H1 (cell line): Measurements from ENCODE around the gene ALS2CL. TPM values are rescaled to one million over a fixed set of nuclear protein-coding genes. Genes with fewer than 3 reads are reported as not detected.

ENCODE experiments used
- CTCF ChIA-PET: fragments of 300-600 bp; sonication (Branson Sonifier 250); formaldehyde crosslinking; loops from one replicate; lab custom pipeline; 2021; ENCODE audit not compliant: partially characterized antibody; lab: Charles Lee
- POLR2A ChIA-PET: fragments of 300-600 bp; sonication (Branson Sonifier 250); formaldehyde crosslinking; loops from one replicate; lab custom pipeline; 2021; ENCODE audit warnings: inconsistent platforms; ENCODE audit not compliant: partially characterized antibody; lab: Charles Lee
- DNase-seq, 2 experiments: peaks; one replicate each; pipeline versions ENCODE4 v3.0.0 to v3.0.0-alpha.2; 2010 to 2022; ENCODE audit warnings: low spot score in 2 of 2, low read depth in 1 of 2, mixed read lengths in 1 of 2
- FAIRE-seq: peaks from 2 replicates; lab custom pipeline; 2011; peaks lifted over from hg19 to GRCh38; lab: Jason Lieb, UNC
- H2AFZ ChIP-seq: 2 replicates; pipeline ENCODE4 v1.8.1; 2012; ENCODE audit warnings: low read length, inconsistent platforms
- H2AK5ac ChIP-seq: 2 replicates; pipeline ENCODE4 v1.6.1; 2013; ENCODE audit warnings: low read depth, low read length
- H2BK120ac ChIP-seq: replicated peaks from 2 replicates; pipeline ENCODE3; 2013; ENCODE audit warnings: low read depth, low read length, inconsistent platforms
- H2BK12ac ChIP-seq: 2 replicates; pipeline ENCODE4 v1.6.1; 2013; ENCODE audit warnings: low read depth, low read length
- H2BK15ac ChIP-seq: 2 replicates; pipeline ENCODE4 v1.6.1; 2013; ENCODE audit warnings: low read length
- H2BK20ac ChIP-seq: 2 replicates; pipeline ENCODE4 v1.6.1; 2013; ENCODE audit warnings: low read length
- H2BK5ac ChIP-seq: 2 replicates; pipeline ENCODE4 v1.6.1; 2013; ENCODE audit warnings: low read depth, low read length
- H3K14ac ChIP-seq: 2 replicates; pipeline ENCODE4 v1.6.1; 2013; ENCODE audit warnings: inconsistent platforms; ENCODE audit not compliant: insufficient read length
- H3K18ac ChIP-seq: 2 replicates; pipeline ENCODE4 v1.6.1; 2013; ENCODE audit warnings: low read length; ENCODE audit errors: extremely low read depth
- H3K23ac ChIP-seq: 2 replicates; pipeline ENCODE4 v1.6.1; 2013; ENCODE audit warnings: inconsistent platforms; ENCODE audit not compliant: insufficient read length
- H3K23me2 ChIP-seq: 2 replicates; pipeline ENCODE4 v1.6.1; 2013; ENCODE audit warnings: low read depth, low read length
- H3K27ac ChIP-seq: 2 replicates; pipeline ENCODE4 v1.6.1; 2011; ENCODE audit warnings: low read depth, low read length, inconsistent platforms
- H3K27me3 ChIP-seq, 4 experiments: replicated peaks in 1 of 4; 1 replicate in 1 of 4; 2 replicates in 3 of 4; pipeline versions ENCODE4 v1.6.1 to v1.8.1; 2011 to 2013; ENCODE audit warnings: low read length in 3 of 4, mild to moderate bottlenecking in 3 of 4, inconsistent platforms in 2 of 4, mixed read lengths in 2 of 4, moderate library complexity in 1 of 4; ENCODE audit not compliant: control insufficient read depth in 3 of 4, insufficient read depth in 3 of 4; ENCODE audit errors: extremely low read depth in 1 of 4
- H3K36me3 ChIP-seq, 4 experiments: 2 replicates each; pipeline versions ENCODE4 v1.6.1 to v1.8.1; 2011 to 2013; ENCODE audit warnings: mild to moderate bottlenecking in 4 of 4, low read length in 3 of 4, moderate library complexity in 2 of 4, control low read depth in 1 of 4, inconsistent platforms in 1 of 4; ENCODE audit not compliant: insufficient read depth in 4 of 4, control insufficient read depth in 2 of 4
- H3K4ac ChIP-seq: replicated peaks from 2 replicates; pipeline ENCODE3; 2013; ENCODE audit warnings: low read length, low read depth, mixed read lengths, inconsistent platforms; ENCODE audit not compliant: insufficient read length
- H3K4me1 ChIP-seq, 4 experiments: replicated peaks in 1 of 4; 1 replicate in 1 of 4; 2 replicates in 3 of 4; pipeline versions ENCODE4 v1.6.1 to v1.8.1; 2011 to 2013; ENCODE audit warnings: low read length in 3 of 4, inconsistent platforms in 2 of 4, mixed read lengths in 1 of 4; ENCODE audit not compliant: insufficient read depth in 4 of 4, control insufficient read depth in 3 of 4
- H3K4me2 ChIP-seq, 2 experiments: 2 replicates each; pipeline versions ENCODE4 v1.6.1 to v1.8.1; 2011 to 2013; ENCODE audit warnings: low read depth in 2 of 2, low read length in 2 of 2, control low read depth in 1 of 2, inconsistent platforms in 1 of 2, mild to moderate bottlenecking in 1 of 2; ENCODE audit not compliant: insufficient read depth in 1 of 2
- H3K4me3 ChIP-seq, 4 experiments: fragments of 200-600, 300-600 bp in 1 of 4; sonication (generic), shearing (Covaris generic), sonication (Bioruptor Twin) in 1 of 4; 2 replicates each; pipeline versions ENCODE4 v1.5.1 to v1.8.1; 2011 to 2016; ENCODE audit warnings: low read length in 4 of 4, low read depth in 3 of 4, control low read depth in 2 of 4, inconsistent platforms in 2 of 4, mild to moderate bottlenecking in 2 of 4, mixed read lengths in 1 of 4, moderate library complexity in 1 of 4; ENCODE audit not compliant: insufficient read depth in 2 of 4; ENCODE audit errors: extremely low read depth in 1 of 4
- H3K56ac ChIP-seq: replicated peaks from 2 replicates; pipeline ENCODE3; 2013; ENCODE audit warnings: low read depth, mild to moderate bottlenecking, mixed read lengths, low read length, inconsistent platforms; ENCODE audit not compliant: insufficient read length
- H3K79me1 ChIP-seq: 2 replicates; pipeline ENCODE4 v1.6.1; 2013; ENCODE audit warnings: low read depth, low read length, control low read depth
- H3K79me2 ChIP-seq, 2 experiments: 2 replicates each; pipeline versions ENCODE4 v1.6.1 to v1.8.1; 2012 to 2013; ENCODE audit warnings: low read length in 2 of 2, mild to moderate bottlenecking in 2 of 2, inconsistent platforms in 1 of 2; ENCODE audit not compliant: insufficient read depth in 2 of 2, control insufficient read depth in 1 of 2
- H3K9ac ChIP-seq, 4 experiments: replicated peaks in 1 of 4; 1 replicate in 1 of 4; 2 replicates in 3 of 4; pipeline versions ENCODE4 v1.6.1 to v1.8.1; 2011 to 2013; ENCODE audit warnings: low read depth in 3 of 4, low read length in 3 of 4, control low read depth in 2 of 4, mild to moderate bottlenecking in 2 of 4, moderate library complexity in 2 of 4, inconsistent platforms in 1 of 4; ENCODE audit errors: extremely low read depth in 1 of 4
- H3K9me3 ChIP-seq, 2 experiments: 2 replicates each; pipeline versions ENCODE4 v1.6.1 to v1.8.1; 2012 to 2013; ENCODE audit warnings: mild to moderate bottlenecking in 2 of 2, moderate library complexity in 2 of 2, control low read depth in 1 of 2, inconsistent platforms in 1 of 2, low read depth in 1 of 2, low read length in 1 of 2, mixed read lengths in 1 of 2; ENCODE audit not compliant: insufficient read depth in 2 of 2
- H4K20me1 ChIP-seq, 2 experiments: replicated peaks in 1 of 2; 2 replicates each; pipeline versions ENCODE3 to v1.8.1; 2011 to 2013; ENCODE audit warnings: inconsistent platforms in 2 of 2, low read length in 2 of 2, mild to moderate bottlenecking in 1 of 2; ENCODE audit not compliant: insufficient read depth in 2 of 2, control insufficient read depth in 1 of 2
- H4K5ac ChIP-seq: 2 replicates; pipeline ENCODE4 v1.6.1; 2013; ENCODE audit warnings: low read length, low read depth, mixed read lengths, inconsistent platforms; ENCODE audit not compliant: insufficient read length
- H4K8ac ChIP-seq: 2 replicates; pipeline ENCODE4 v1.8.0; 2013; ENCODE audit warnings: mild to moderate bottlenecking, moderate library complexity, low read length, inconsistent platforms; ENCODE audit not compliant: insufficient read depth; ENCODE audit errors: extremely low read depth
- H4K91ac ChIP-seq: replicated peaks from 2 replicates; pipeline ENCODE3; 2013; ENCODE audit warnings: low read length, mixed read lengths, inconsistent platforms; ENCODE audit not compliant: insufficient read length
- HDAC6 ChIP-seq: IDR thresholded peaks from one replicate; pipeline ENCODE4 v1.7.1; 2012; ENCODE audit warnings: low read depth, mild to moderate bottlenecking, inconsistent platforms, low read length, moderate library complexity
- SIX5 ChIP-seq: IDR thresholded peaks from 2 replicates; pipeline ENCODE4 v1.6.1; 2011; ENCODE audit warnings: mild to moderate bottlenecking, low read depth, low read length
- SP2 ChIP-seq: IDR thresholded peaks from 2 replicates; pipeline ENCODE4 v1.6.1; 2012; ENCODE audit warnings: mild to moderate bottlenecking, low read length, inconsistent platforms
- WGBS, 2 experiments: shearing (Covaris generic) in 1 of 2; methylation state at CpG; one replicate each; pipeline versions ENCODE4 v1.1.6 to v1.1.7; 2013 to 2015; ENCODE audit warnings: low lambda C conversion rate in 2 of 2, mixed read lengths in 2 of 2, inconsistent platforms in 1 of 2, low coverage in 1 of 2, missing lambda C conversion rate in 1 of 2; ENCODE audit not compliant: insufficient replicate concordance in 2 of 2, insufficient coverage in 1 of 2, insufficient read length in 1 of 2; ENCODE audit errors: extremely low coverage in 1 of 2, missing lambda C conversion rate in 1 of 2; 5-methylcytosine and 5-hydroxymethylcytosine counted together
- polyA plus RNA-seq, 7 experiments: library from polyadenylated mRNA; depleted of rRNA in 3 of 7; stranded (reverse) in 5 of 7; unstranded in 2 of 7; fragments of >200 nt in 5 of 7; fragments of 200-250 nt in 2 of 7; gene quantifications; 1 replicate in 5 of 7; 2 replicates in 1 of 7; 4 replicates in 1 of 7; pipeline versions ENCODE4 v1.2.1 to v1.2.3, GENCODE V29; 2011 to 2013; ENCODE audit warnings: missing spikeins in 2 of 7, mixed read lengths in 2 of 7
- total RNA-seq: library from RNA; stranded (reverse); fragmentation: NEBNext Ultra II Directional; extraction: Animal tissue kit (Norgen Biotek cat#: 25700); gene quantifications from 2 replicates; pipeline ENCODE4 v1.2.1, GENCODE V29; 2021

The ALS2CL gene
- total and polyA plus RNA-seq, 2 of the 8 experiments (the other 6 are each of a cell fraction or from before 2014, with no cell fraction given): 4.8 to 5.4 TPM

DNA sequence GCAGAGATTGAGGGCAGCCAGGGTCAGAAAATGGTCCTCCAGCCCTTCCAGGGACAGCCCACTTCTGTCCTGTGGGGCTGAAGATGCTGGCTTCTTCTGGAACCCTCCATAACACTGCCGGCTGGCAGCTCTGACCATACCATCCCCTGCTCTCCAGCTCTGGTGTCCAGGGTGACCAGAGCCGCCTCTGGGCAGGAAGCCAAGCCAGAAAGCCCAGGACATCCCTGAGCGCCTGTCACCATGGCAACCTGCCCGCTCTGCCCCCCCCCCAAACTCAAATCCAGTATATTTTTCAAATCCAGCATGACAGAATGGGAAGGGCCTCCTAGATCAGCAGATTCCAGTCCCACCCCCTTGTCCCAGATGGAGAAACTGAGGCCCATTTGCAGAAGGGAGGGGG, 7.3 kb upstream of the ALS2CL start:
- Histone ChIP-seq H3K79me1 (no peaks in the 10 kb centered on the region), H3K9me3 (no peaks in the 10 kb centered on the region), H4K8ac (no peak overlapping the region; the same call in 1 of the 2 replicates), H3K4me3 (peak overlapping the region in 2 of 4 experiments; percentile 20 to 59; a peak in 2 of 8 replicates), H3K4ac (no peak overlapping the region), H3K23me2 (no peaks in the 10 kb centered on the region; the same call in 1 of the 2 replicates), H3K27ac (no peak overlapping the region), H3K27me3 (peaks cover 2 to 24% (median 20%) of the 10 kb centered on the region in 4 experiments; a peak in 6 of 7 replicates), H2BK12ac (no peak overlapping the region), H3K14ac (no peak overlapping the region), H3K18ac (no peak overlapping the region), H2BK20ac (no peak overlapping the region), H3K79me2 (no peaks in the 10 kb centered on the region), H2BK5ac (no peak overlapping the region), H2BK15ac (no peak overlapping the region), H3K4me2 (peak overlapping the region in 1 of 2 experiments; percentile 58; a peak in 2 of 4 replicates), H3K9ac (no peak overlapping the region), H4K91ac (no peak overlapping the region), H2BK120ac (no peak overlapping the region), H2AFZ (no peak overlapping the region), H3K23ac (no peak overlapping the region), H3K4me1 (peaks cover 0 to 4% (median 1%) of the 10 kb centered on the region in 4 experiments; a peak in 3 of 7 replicates), H4K5ac (no peak overlapping the region), H2AK5ac (no peak overlapping the region), H3K36me3 (no peaks in the 10 kb centered on the region), H4K20me1 (peaks cover 2 to 5% of the 10 kb centered on the region in 2 experiments), H3K56ac (no peak overlapping the region)
- no peak for FAIRE-seq
- 77% methylated on average over 4 of the region's 4 CpGs; no CpG with 5 or more reads in 1 of the 2 experiments for WGBS, 2 experiments
- TF ChIP-seq SIX5 (no peak), HDAC6 (no peak), SP2 (no peak)
- no peak for DNase-seq
- ChIA-PET CTCF (interaction anchor here (2.8 to 3.0 kb wide), 2 partner anchors 14 to 167 kb away, joined by 15 to 17 read pairs; no protein-coding TSS in a partner anchor), POLR2A (no interaction called here)
